ENCODE results near the gene C4A. TPM values are rescaled to one million over a fixed set of nuclear protein-coding genes. Genes with fewer than 3 reads are reported as not detected.
"Not testable (repeated sequence)": the region's sequence is repeated elsewhere in the genome, so short reads cannot be mapped to it uniquely, and the experiment has no call there.

Gene C4A
- total and polyA plus RNA-seq, 2 of the 4 experiments (the other 2 are of a cell fraction), result 0.90 to 3.8 TPM

DNA sequence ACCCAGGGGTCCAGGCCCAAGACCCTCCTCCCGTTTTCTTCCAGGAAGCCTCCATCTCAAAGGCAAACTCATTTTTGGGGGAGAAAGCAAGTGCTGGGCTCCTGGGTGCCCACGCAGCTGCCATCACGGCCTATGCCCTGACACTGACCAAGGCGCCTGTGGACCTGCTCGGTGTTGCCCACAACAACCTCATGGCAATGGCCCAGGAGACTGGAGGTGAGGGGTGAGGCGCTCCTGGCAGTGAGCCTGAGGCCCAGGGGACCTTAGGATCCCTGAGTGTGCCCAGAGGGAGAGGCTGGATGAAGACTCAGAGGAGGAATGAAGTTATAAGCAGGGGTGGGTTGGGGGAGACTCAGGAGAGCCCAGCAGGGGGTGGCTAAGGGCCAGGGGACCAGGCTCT lies 14.5 kb downstream of the C4A start:
- H4K91ac ChIP-seq (ENCODE audit: insufficient read depth, low read depth, low read length); H3K9me1 ChIP-seq (ENCODE audit: insufficient read depth, low read length); H3K79me1 ChIP-seq (ENCODE audit: low read depth in 1 of 2, low read length in 2 of 2); H3K36me3 ChIP-seq (ENCODE audit: control insufficient read depth, insufficient read depth, low read length); H4K20me1 ChIP-seq (ENCODE audit: insufficient read depth, low read length); H2AK9ac ChIP-seq (replicated peaks; ENCODE audit: low read depth, low read length, poor library complexity); H3K4me1 ChIP-seq (ENCODE audit: control insufficient read depth, insufficient read depth, low read length); dilution Hi-C loops (cut with HindIII; ENCODE audit: low sequenced_read_pairs, unreplicated experiment); H3K18ac ChIP-seq (ENCODE audit: low read depth, low read length); H3K27ac ChIP-seq (ENCODE audit: insufficient read depth, low read length); H3K56ac ChIP-seq (ENCODE audit: extremely low read depth, insufficient read depth, low read length); H3K4me3 ChIP-seq (ENCODE audit: insufficient read depth, low read depth, low read length); H3K9me3 ChIP-seq (ENCODE audit: control insufficient read depth, insufficient read depth, low read length); intact Hi-C loops (cut with micrococcal nuclease); ATAC-seq (ENCODE audit: low read depth); CTCF ChIA-PET; H2AFZ ChIP-seq (replicated peaks; ENCODE audit: low read length, poor library complexity); DNase-seq; H2BK20ac ChIP-seq (ENCODE audit: low read depth, low read length); H3K14ac ChIP-seq (replicated peaks; ENCODE audit: low read depth, low read length); POLR2A ChIA-PET (ENCODE audit: unreplicated experiment); BruUV-seq (replicated peaks); H4K5ac ChIP-seq (ENCODE audit: low read depth, low read length); H3K9ac ChIP-seq (ENCODE audit: low read depth, low read length); H2BK120ac ChIP-seq (ENCODE audit: low read depth, low read length); H2BK15ac ChIP-seq (ENCODE audit: low read depth, low read length); H3K23ac ChIP-seq (ENCODE audit: low read depth, low read length); H2BK5ac ChIP-seq (ENCODE audit: low read depth, low read length, poor library complexity, severe bottlenecking); in situ Hi-C loops (cut with MboI; ENCODE audit: low sequenced_read_pairs); H3K4me2 ChIP-seq (ENCODE audit: low read depth, low read length); H3K4ac ChIP-seq (ENCODE audit: low read depth, low read length); H2AK5ac ChIP-seq (ENCODE audit: low read depth, low read length); H4K8ac ChIP-seq (ENCODE audit: low read depth in 2 of 2, low read length in 2 of 2); H3K27me3 ChIP-seq (ENCODE audit: control insufficient read depth, insufficient read depth, low read length): not testable (repeated sequence)
- 100% methylated on average over 2 of the region's 6 CpGs; no CpG with 5 or more reads in 1 of the 2 experiments for WGBS, 2 experiments (ENCODE audit: extremely low coverage in 2 of 2, insufficient read length in 1 of 2)

DNA sequence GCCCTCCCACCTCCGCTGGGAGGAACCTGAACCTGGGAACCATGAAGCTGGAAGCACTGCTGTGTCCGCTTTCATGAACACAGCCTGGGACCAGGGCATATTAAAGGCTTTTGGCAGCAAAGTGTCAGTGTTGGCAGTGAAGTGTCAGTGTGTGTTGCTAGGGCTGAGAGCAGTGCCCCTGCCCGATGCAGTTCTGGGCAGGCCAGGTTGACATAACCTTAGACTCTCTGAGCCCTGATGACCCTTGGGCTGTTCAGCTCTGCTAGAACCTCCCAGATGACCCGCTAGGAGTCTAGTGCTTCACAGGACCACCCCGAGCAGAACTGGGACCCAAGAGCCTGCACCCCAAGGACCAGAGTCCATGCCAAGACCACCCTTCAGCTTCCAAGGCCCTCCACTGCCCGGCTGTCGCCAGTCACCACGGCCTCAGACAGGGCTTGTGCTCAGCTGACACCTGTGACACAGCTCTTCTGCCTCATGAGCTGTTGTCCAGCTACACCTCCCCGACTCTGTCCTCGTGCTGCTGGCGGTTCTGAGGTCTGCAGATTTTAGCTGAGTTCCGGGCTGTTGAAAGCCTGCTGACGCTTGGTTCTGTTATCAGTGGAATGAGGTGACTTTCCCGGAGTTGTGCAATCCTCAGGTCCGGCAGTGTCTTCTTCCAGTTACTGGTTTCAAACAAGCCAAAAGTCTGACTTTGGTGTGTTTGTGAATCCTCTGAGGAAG lies 20.9 kb downstream of the C4A start:
- H3K9me3 ChIP-seq (ENCODE audit: control insufficient read depth, insufficient read depth, low read length); H3K4me1 ChIP-seq (ENCODE audit: control insufficient read depth, insufficient read depth, low read length); in situ Hi-C loops (cut with MboI; ENCODE audit: low sequenced_read_pairs); H4K8ac ChIP-seq (ENCODE audit: low read depth in 2 of 2, low read length in 2 of 2); H4K91ac ChIP-seq (ENCODE audit: insufficient read depth, low read depth, low read length); H3K4ac ChIP-seq (ENCODE audit: low read depth, low read length); dilution Hi-C loops (cut with HindIII; ENCODE audit: low sequenced_read_pairs, unreplicated experiment); H3K4me3 ChIP-seq (ENCODE audit: insufficient read depth, low read depth, low read length); BruUV-seq (replicated peaks); H2BK20ac ChIP-seq (ENCODE audit: low read depth, low read length); H2AFZ ChIP-seq (replicated peaks; ENCODE audit: low read length, poor library complexity); CTCF ChIA-PET; H3K36me3 ChIP-seq (ENCODE audit: control insufficient read depth, insufficient read depth, low read length); H2BK120ac ChIP-seq (ENCODE audit: low read depth, low read length); H4K20me1 ChIP-seq (ENCODE audit: insufficient read depth, low read length); H3K27ac ChIP-seq (ENCODE audit: insufficient read depth, low read length); H3K27me3 ChIP-seq (ENCODE audit: control insufficient read depth, insufficient read depth, low read length); H2AK5ac ChIP-seq (ENCODE audit: low read depth, low read length); H3K4me2 ChIP-seq (ENCODE audit: low read depth, low read length); H3K18ac ChIP-seq (ENCODE audit: low read depth, low read length); H3K79me1 ChIP-seq (ENCODE audit: low read depth in 1 of 2, low read length in 2 of 2); H2BK15ac ChIP-seq (ENCODE audit: low read depth, low read length); DNase-seq; H2AK9ac ChIP-seq (replicated peaks; ENCODE audit: low read depth, low read length, poor library complexity); POLR2A ChIA-PET (ENCODE audit: unreplicated experiment); H3K23ac ChIP-seq (ENCODE audit: low read depth, low read length); H3K56ac ChIP-seq (ENCODE audit: extremely low read depth, insufficient read depth, low read length); H2BK5ac ChIP-seq (ENCODE audit: low read depth, low read length, poor library complexity, severe bottlenecking); H3K14ac ChIP-seq (replicated peaks; ENCODE audit: low read depth, low read length); H4K5ac ChIP-seq (ENCODE audit: low read depth, low read length); H3K9me1 ChIP-seq (ENCODE audit: insufficient read depth, low read length); intact Hi-C loops (cut with micrococcal nuclease); H3K9ac ChIP-seq (ENCODE audit: low read depth, low read length): not testable (repeated sequence)
- no CpG with 5 or more reads among the region's 15 CpGs for WGBS, 2 experiments (ENCODE audit: extremely low coverage in 2 of 2, insufficient read length in 1 of 2)
- peak; percentile 81 for ATAC-seq (ENCODE audit: low read depth)
